NB4 (cell line): ENCODE measurements around the gene EGFLAM.

Experiments
- DNase-seq: peaks from one replicate; pipeline ENCODE4 v3.0.0; 2010; ENCODE audit warnings: low read depth
- H3K4me3 ChIP-seq: one replicate; pipeline ENCODE4 v1.5.1; 2011; ENCODE audit warnings: mild to moderate bottlenecking, low read depth, low read length, moderate library complexity
- MYC ChIP-seq: IDR thresholded peaks from 2 replicates; pipeline ENCODE4 v1.6.1; 2011; ENCODE audit warnings: low read depth, low read length
- POLR2A ChIP-seq: IDR thresholded peaks from 2 replicates; pipeline ENCODE4 v1.6.1; 2011; ENCODE audit warnings: mild to moderate bottlenecking; ENCODE audit not compliant: insufficient read length; ENCODE audit errors: extremely low read depth
- TF ChIP-seq, protein P1 (sequence below): IDR thresholded peaks from one replicate; pipeline ENCODE4 v1.5.1; 2012; ENCODE audit warnings: low read depth, low read length
- TF ChIP-seq, protein P2 (sequence below): IDR thresholded peaks from 2 replicates; pipeline ENCODE4 v1.6.1; 2011; ENCODE audit warnings: low read depth, low read length

EGFLAM gene

DNA sequence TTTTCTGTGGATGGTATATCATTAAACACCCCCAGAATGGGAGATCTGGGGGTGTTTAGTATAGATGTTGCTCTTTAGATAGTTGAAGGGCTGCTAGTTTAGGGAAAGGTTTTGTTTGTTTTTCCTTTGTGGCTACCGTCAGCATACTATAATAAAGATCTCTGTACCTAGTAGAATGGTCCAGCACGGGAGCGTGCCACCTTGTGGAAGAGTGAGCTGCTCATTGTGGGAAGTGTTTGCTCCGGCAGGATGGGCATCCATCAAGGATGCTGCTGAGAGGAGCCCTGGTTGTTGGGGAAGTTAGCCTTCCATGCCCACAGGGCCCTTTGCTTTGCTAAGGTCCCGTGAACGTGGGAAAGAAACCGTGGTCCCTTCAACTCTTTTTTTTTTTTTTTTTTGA lies 185.0 kb downstream of the EGFLAM start:
- no peak for DNase-seq
- TF ChIP-seq, protein P1, sequence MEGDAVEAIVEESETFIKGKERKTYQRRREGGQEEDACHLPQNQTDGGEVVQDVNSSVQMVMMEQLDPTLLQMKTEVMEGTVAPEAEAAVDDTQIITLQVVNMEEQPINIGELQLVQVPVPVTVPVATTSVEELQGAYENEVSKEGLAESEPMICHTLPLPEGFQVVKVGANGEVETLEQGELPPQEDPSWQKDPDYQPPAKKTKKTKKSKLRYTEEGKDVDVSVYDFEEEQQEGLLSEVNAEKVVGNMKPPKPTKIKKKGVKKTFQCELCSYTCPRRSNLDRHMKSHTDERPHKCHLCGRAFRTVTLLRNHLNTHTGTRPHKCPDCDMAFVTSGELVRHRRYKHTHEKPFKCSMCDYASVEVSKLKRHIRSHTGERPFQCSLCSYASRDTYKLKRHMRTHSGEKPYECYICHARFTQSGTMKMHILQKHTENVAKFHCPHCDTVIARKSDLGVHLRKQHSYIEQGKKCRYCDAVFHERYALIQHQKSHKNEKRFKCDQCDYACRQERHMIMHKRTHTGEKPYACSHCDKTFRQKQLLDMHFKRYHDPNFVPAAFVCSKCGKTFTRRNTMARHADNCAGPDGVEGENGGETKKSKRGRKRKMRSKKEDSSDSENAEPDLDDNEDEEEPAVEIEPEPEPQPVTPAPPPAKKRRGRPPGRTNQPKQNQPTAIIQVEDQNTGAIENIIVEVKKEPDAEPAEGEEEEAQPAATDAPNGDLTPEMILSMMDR: no peak

DNA sequence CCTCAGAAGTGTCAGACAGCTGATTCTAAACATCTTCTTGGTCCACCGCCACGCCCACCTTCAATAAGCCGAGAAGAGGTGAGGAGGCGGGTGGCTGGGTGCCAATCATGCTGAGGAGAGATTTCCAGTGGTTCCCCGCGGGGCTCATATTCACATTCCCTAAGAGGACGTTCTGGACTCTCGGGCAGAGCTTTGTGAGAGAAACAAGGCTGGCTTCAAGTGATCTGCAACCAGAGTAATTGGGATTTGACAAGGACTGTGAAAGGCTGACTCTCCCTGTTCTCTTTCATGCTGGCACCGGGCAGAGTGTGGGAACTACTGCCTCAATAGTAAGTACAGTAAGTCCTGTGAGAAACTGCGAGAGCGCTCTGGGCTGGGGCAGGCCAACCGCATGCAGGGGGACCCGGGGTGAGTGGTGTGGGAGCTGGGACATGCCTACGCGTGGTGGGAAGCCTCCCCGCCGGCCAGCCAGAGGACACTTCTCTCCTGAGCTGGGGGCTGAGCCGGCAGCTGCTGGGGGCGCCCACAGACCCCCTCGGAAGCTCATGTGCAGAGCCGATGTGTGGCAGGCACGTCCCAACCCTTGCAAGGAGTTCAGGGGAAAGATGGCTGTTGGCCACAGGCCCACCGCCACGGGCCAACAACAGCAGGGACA lies 187.1 kb downstream of the EGFLAM start:
- no peak overlapping the region for H3K4me3 ChIP-seq
- TF ChIP-seq, protein P1: no peak
- TF ChIP-seq, protein P2, sequence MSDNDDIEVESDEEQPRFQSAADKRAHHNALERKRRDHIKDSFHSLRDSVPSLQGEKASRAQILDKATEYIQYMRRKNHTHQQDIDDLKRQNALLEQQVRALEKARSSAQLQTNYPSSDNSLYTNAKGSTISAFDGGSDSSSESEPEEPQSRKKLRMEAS: no peak
- DNase-seq: no peak

More for the DNA sequence above, 185.0 kb downstream of the EGFLAM start:
- no peak overlapping the region for H3K4me3 ChIP-seq

DNA sequence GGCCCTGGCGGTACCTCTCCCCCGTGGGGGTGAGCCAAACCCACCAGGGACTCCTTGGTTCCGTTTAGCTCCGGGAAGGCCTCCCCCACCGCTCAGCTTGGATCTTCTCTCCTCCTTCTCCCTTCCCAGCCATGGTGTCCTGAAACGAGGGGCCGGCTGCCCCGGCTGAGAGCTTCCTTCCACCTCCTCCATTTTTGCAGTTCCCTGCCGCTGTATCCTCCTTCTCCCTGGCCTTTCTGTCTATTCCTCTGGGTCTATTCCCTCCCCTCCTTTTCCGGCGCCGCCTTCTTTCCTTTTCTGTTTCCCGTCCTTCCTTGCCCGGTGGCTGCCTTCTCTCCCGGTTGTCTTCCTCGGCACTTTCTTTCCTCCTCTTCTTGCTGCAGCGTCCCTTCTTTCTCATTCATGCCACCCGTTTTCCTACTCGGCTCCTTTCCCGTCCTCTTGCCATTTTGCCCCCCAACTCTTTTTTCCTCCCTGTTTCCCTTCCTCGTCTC lies 187.7 kb downstream of the EGFLAM start:
- TF ChIP-seq MYC (no peak), POLR2A (no peak)
- TF ChIP-seq, protein P2: no peak
- TF ChIP-seq, protein P1: no peak
- H3K4me3 ChIP-seq: no peak overlapping the region
- no peak for DNase-seq

DNA sequence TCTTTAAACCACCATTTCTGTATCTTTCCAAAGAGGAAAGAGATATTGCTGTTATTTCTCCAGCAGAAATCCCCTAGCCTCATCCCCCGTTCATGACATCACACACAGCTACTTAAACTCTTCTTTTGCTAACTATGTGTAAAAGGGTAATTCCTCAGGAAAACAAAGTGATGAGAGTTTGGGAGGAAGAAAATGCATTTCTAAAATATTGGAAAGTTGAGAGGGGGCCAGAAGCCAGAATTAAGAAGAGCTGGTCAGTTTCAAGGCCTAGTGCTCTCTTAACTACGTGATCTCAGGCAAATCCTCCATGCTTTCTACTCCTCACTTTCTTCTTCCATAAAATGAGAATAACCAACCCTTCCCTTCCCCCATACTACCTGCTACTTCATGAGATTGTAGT lies 188.7 kb downstream of the EGFLAM start:
- TF ChIP-seq MYC (no peak), POLR2A (no peak)
- TF ChIP-seq, protein P2: no peak
- TF ChIP-seq, protein P1: no peak
- H3K4me3 ChIP-seq: no peak overlapping the region
- DNase-seq: no peak

DNA sequence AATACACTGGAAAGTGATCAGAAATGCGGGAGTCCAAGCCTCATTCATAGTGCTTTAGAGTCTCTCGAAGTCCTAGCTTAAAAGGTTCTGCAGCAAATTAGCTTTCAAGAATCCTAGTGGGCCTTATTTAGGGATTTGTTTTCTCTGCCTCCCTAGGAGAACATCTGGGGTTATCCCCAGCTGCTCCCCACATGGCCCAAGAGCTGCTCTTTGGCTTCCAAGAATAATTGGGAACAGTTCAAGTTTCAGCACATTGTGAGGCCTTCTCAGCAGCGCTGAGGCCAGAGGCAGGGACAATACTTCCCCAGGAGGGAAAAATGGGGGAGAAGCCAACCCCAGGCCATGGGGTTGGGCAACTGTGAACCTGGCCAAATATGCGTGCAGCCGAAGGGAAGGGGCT lies 189.4 kb downstream of the EGFLAM start:
- DNase-seq: no peak
- TF ChIP-seq, protein P1: no peak
- TF ChIP-seq POLR2A (no peak), MYC (no peak)
- TF ChIP-seq, protein P2: no peak
- H3K4me3 ChIP-seq: no peak overlapping the region
